ENCODE results near the gene ERI3.

ERI3 gene

GRCh38 chr1:44354840-44355581, at the start of gene ERI3:
Gene ERI3, minus strand, starts transcription at chr1:44355257. Its CDS starts 231 bp downstream, at chr1:44355026.
- H3K4me3 Mint-ChIP-seq = peak within 1 kb of the TSS; percentile 91
- peaks cover 17% of the 10 kb centered on the region for H3K4me1 Mint-ChIP-seq (ENCODE audit: low read depth)
- no peaks in the 10 kb centered on the region for H3K9me3 Mint-ChIP-seq
- no peaks in the 10 kb centered on the region for H3K27me3 Mint-ChIP-seq (ENCODE audit: low read depth)
- H3K27ac Mint-ChIP-seq = peak within 1 kb of the TSS; percentile 89
- peak; percentile 95 for DNase-seq (ENCODE audit: low spot score)
- H3K36me3 Mint-ChIP-seq (ENCODE audit: low read depth) = no peaks in the 10 kb centered on the region

DNA sequence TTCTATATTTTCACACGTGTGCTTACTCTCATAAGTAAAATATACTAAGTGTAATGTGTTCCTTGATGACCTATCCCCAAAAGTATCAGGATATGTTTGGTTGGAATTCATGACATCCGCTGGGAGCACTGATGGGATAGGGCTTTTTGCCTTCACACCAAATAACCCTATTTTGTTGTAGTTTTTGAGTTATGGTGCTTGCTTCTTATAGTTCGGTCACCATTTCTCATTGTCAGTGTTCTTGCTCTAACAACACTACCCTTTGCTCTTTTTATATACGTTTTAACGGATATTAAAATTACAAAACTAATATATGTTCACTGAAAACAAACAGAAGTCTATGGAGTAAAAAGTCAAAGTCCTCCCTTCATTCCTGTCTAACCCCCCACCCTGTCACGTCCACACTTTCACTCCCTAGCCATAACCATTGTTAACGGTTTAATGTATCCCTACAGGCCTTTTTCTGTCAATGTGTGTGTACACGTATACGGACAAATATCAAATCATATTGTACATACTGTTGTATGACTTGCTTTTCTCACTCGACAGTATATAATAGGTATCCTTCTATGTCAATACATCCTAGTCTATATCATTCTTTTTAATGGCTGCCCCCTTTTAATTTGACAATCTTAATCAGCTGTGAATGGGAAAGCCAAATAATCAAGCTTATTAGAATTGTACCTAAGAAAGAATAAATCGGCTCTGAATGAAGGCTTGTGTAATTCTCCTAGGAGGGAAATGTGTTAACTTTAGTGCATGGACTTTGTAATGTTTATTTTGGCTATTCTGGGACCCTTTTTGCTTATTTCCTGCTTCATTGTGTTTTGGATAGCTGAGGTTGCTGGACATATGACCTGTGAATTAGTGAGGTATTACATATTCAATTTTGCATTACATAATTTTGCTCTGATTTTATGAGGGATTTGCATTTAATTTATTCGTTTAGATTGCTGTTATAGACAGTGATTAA, 46.5 kb upstream of the ERI3 start:
- no peaks in the 10 kb centered on the region for H3K36me3 Mint-ChIP-seq (ENCODE audit: low read depth)
- H3K4me3 Mint-ChIP-seq = no peak overlapping the region
- no peak overlapping the region for H3K27ac Mint-ChIP-seq
- H3K4me1 Mint-ChIP-seq (ENCODE audit: low read depth) = peaks cover 13% of the 10 kb centered on the region
- DNase-seq (ENCODE audit: low spot score) = no peak
- H3K9me3 Mint-ChIP-seq = no peaks in the 10 kb centered on the region
- peaks cover 79% of the 10 kb centered on the region for H3K27me3 Mint-ChIP-seq (ENCODE audit: low read depth)

- peaks cover 19% of the 10 kb centered on the region for H3K27me3 Mint-ChIP-seq (ENCODE audit: low read depth)
- no peaks in the 10 kb centered on the region for H3K9me3 Mint-ChIP-seq
- no peak overlapping the region for H3K27ac Mint-ChIP-seq
- H3K4me1 Mint-ChIP-seq (ENCODE audit: low read depth) = no peaks in the 10 kb centered on the region
- H3K4me3 Mint-ChIP-seq = no peak overlapping the region
- H3K36me3 Mint-ChIP-seq (ENCODE audit: low read depth) = no peaks in the 10 kb centered on the region
- no peak for DNase-seq (ENCODE audit: low spot score)
Measured at GRCh38 chr1:44390277-44390676, 35.2 kb upstream of the ERI3 start.

DNA sequence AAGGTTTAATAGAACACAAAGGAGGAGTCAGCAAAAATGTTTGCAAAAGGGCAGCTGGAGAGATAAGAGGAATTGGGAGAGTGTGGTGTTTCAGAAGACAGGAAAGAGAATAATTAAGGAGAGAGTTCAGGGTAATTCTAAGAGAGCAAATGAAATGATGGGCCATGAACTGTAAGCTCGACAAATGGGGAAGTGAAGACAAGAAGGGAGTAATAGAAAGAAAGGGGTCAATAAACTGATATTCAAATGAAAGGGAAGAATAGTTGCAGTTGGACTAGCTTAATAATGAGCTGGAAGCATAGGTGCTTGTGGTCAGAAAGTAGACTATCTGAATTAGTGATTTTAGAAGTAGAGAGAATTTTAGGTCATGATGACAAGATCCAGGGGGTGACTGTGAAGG, 34.4 kb upstream of the ERI3 start:
- no peak overlapping the region for H3K27ac Mint-ChIP-seq
- H3K36me3 Mint-ChIP-seq (ENCODE audit: low read depth) = no peaks in the 10 kb centered on the region
- H3K4me1 Mint-ChIP-seq (ENCODE audit: low read depth) = no peaks in the 10 kb centered on the region
- no peak for DNase-seq (ENCODE audit: low spot score)
- H3K27me3 Mint-ChIP-seq (ENCODE audit: low read depth) = peaks cover 21% of the 10 kb centered on the region
- no peaks in the 10 kb centered on the region for H3K9me3 Mint-ChIP-seq
- no peak overlapping the region for H3K4me3 Mint-ChIP-seq

DNA sequence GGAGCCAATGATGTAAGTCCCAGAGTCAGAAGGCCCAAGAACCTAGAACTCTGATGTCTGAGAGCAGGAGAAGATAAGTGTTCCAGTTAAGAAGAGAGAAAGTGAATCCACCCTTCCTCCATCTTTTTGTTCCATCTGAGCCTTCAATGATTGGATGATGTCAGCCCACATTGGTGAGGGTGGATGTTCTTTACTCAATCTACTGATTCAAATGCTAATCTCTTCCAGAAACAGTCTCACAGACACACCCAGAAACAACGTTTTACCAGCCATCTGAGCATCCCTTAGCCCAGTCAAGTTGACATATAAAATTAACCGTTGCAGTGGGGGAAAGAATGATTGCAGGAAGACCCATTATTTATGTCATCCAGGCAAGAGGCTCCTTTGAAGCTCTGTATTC, 33.5 kb upstream of the ERI3 start:
- H3K9me3 Mint-ChIP-seq = no peaks in the 10 kb centered on the region
- no peak for DNase-seq (ENCODE audit: low spot score)
- no peak overlapping the region for H3K27ac Mint-ChIP-seq
- H3K27me3 Mint-ChIP-seq (ENCODE audit: low read depth) = peaks cover 20% of the 10 kb centered on the region
- no peaks in the 10 kb centered on the region for H3K36me3 Mint-ChIP-seq (ENCODE audit: low read depth)
- H3K4me1 Mint-ChIP-seq (ENCODE audit: low read depth) = no peaks in the 10 kb centered on the region
- no peak overlapping the region for H3K4me3 Mint-ChIP-seq

DNA sequence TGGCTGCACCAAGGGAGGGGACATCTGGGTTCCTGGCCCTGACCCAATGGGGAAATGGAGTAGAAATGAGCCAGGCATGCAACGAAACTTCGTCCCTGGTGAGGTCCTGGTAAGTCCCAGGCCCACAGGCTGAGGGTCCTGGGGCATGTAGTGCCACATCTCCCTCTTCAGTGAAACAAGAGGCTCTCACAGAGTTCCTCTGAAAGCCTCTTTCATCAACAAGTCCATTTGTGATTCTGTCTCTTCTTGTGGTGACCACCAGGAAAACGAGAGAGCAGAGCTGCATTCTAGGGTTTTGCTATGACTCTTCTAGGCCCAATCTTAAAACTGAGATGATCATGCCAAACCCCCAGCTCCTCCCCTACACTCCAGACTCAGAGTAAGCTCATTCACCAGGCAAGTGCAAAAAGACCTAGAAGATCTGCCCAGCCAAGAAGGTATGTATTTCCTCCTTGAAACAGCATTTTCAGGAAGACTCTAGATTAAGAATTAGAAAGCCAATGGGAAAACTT, 25.7 kb upstream of the ERI3 start:
- H3K9me3 Mint-ChIP-seq = no peaks in the 10 kb centered on the region
- H3K36me3 Mint-ChIP-seq (ENCODE audit: low read depth) = no peaks in the 10 kb centered on the region
- peaks cover 13% of the 10 kb centered on the region for H3K27me3 Mint-ChIP-seq (ENCODE audit: low read depth)
- H3K4me3 Mint-ChIP-seq = no peak overlapping the region
- H3K27ac Mint-ChIP-seq = no peak overlapping the region
- H3K4me1 Mint-ChIP-seq (ENCODE audit: low read depth) = no peaks in the 10 kb centered on the region
- no peak for DNase-seq (ENCODE audit: low spot score)

DNA sequence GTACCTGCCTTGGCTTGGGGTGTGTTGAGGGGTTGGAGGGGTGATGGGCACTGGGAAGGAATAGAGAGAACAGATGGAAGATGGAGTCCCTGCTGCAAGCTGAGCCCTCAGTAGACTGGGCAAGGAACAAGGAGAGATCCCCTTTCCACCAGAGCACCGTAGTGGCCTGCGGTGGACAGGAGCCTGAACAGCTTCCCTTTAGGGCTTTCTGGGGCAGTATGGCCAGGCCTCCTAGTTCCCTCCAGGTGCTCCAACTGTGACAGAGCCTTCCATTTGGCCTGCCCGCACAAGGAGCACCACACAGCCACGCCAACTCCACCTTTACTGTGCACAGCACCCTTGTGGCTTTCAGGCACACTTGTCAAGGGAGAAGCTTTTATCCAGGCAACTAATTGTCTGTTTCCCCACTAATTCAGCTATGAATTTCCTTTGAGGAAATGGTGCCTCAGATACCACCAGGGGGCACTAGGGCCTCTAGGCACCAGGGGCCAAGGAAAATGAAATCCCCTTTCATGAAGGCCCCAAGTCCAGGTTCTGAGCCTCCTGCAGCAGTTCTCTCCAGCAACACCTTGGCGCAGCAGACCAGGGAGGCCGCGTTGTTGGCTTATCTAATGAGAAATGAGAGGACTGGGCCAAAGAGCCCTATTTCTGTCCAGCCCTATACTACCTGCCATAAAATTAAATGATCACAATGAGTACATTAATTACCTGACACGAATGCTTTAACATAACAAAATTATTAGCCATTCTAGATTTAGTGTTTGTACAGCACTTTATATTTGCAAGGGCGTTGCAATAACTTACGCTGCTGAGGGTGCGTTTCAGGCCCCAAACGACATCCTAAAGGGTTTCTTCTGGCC, 23.1 kb upstream of the ERI3 start:
- no peaks in the 10 kb centered on the region for H3K36me3 Mint-ChIP-seq (ENCODE audit: low read depth)
- no peak for DNase-seq (ENCODE audit: low spot score)
- H3K4me3 Mint-ChIP-seq = no peak overlapping the region
- H3K4me1 Mint-ChIP-seq (ENCODE audit: low read depth) = no peaks in the 10 kb centered on the region
- no peaks in the 10 kb centered on the region for H3K9me3 Mint-ChIP-seq
- H3K27ac Mint-ChIP-seq = no peak overlapping the region
- H3K27me3 Mint-ChIP-seq (ENCODE audit: low read depth) = peaks cover 4% of the 10 kb centered on the region

GRCh38 chr1:44375547-44375946, 20.5 kb upstream of the ERI3 start:
- Mint-ChIP-seq H3K27ac (no peak overlapping the region), H3K9me3 (no peaks in the 10 kb centered on the region), H3K4me1 (ENCODE audit: low read depth) (no peaks in the 10 kb centered on the region), H3K4me3 (no peak overlapping the region), H3K27me3 (ENCODE audit: low read depth) (no peaks in the 10 kb centered on the region), H3K36me3 (ENCODE audit: low read depth) (no peaks in the 10 kb centered on the region)
- DNase-seq (ENCODE audit: low spot score) = no peak

GRCh38 chr1:44371206-44371605, 16.1 kb upstream of the ERI3 start:
- no peaks in the 10 kb centered on the region for H3K4me1 Mint-ChIP-seq (ENCODE audit: low read depth)
- no peaks in the 10 kb centered on the region for H3K9me3 Mint-ChIP-seq
- no peak for DNase-seq (ENCODE audit: low spot score)
- H3K27me3 Mint-ChIP-seq (ENCODE audit: low read depth) = peaks cover 7% of the 10 kb centered on the region
- no peak overlapping the region for H3K27ac Mint-ChIP-seq
- no peak overlapping the region for H3K4me3 Mint-ChIP-seq
- H3K36me3 Mint-ChIP-seq (ENCODE audit: low read depth) = no peaks in the 10 kb centered on the region

- peaks cover 7% of the 10 kb centered on the region for H3K27me3 Mint-ChIP-seq (ENCODE audit: low read depth)
- no peaks in the 10 kb centered on the region for H3K4me1 Mint-ChIP-seq (ENCODE audit: low read depth)
- no peak overlapping the region for H3K27ac Mint-ChIP-seq
- no peaks in the 10 kb centered on the region for H3K9me3 Mint-ChIP-seq
- no peak for DNase-seq (ENCODE audit: low spot score)
- H3K36me3 Mint-ChIP-seq (ENCODE audit: low read depth) = no peaks in the 10 kb centered on the region
- no peak overlapping the region for H3K4me3 Mint-ChIP-seq
Measured at GRCh38 chr1:44368471-44369151, 13.6 kb upstream of the ERI3 start.

DNA sequence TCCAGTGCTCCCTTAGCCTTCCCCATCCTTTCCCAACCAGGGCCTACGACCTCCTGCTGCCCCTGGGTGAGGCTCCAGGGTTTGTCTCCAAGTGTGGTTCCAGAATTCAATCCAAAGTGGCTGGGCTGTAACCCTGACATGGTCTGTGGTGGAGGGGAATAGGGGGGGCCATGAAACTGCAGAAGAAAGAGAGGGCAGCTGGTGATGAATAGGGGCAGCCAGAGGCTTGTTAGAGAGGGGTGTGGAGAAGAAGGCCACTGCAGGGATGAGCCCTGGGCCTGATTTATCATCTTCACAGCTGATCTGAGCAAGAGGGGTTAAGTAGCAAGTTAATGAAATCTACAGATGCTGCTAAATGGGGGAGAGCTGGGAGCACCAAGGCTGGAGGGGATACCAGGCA, 12.9 kb upstream of the ERI3 start:
- Mint-ChIP-seq H3K9me3 (no peaks in the 10 kb centered on the region), H3K4me1 (ENCODE audit: low read depth) (no peaks in the 10 kb centered on the region), H3K4me3 (no peak overlapping the region)

GRCh38 chr1:44366371-44366975, 11.4 kb upstream of the ERI3 start:
- Mint-ChIP-seq H3K9me3 (no peaks in the 10 kb centered on the region), H3K4me1 (ENCODE audit: low read depth) (no peaks in the 10 kb centered on the region), H3K27ac (no peak overlapping the region), H3K36me3 (ENCODE audit: low read depth) (no peaks in the 10 kb centered on the region), H3K27me3 (ENCODE audit: low read depth) (peaks cover 15% of the 10 kb centered on the region), H3K4me3 (no peak overlapping the region)
- DNase-seq (ENCODE audit: low spot score) = no peak

More for the DNA sequence above, 12.9 kb upstream of the ERI3 start:
- DNase-seq (ENCODE audit: low spot score) = no peak
- Mint-ChIP-seq H3K27ac (no peak overlapping the region), H3K27me3 (ENCODE audit: low read depth) (peaks cover 9% of the 10 kb centered on the region), H3K36me3 (ENCODE audit: low read depth) (no peaks in the 10 kb centered on the region)

- no peak for DNase-seq (ENCODE audit: low spot score)
- H3K36me3 Mint-ChIP-seq (ENCODE audit: low read depth) = no peaks in the 10 kb centered on the region
- H3K27me3 Mint-ChIP-seq (ENCODE audit: low read depth) = peaks cover 8% of the 10 kb centered on the region
- no peaks in the 10 kb centered on the region for H3K9me3 Mint-ChIP-seq
- no peak overlapping the region for H3K4me3 Mint-ChIP-seq
- no peaks in the 10 kb centered on the region for H3K4me1 Mint-ChIP-seq (ENCODE audit: low read depth)
- no peak overlapping the region for H3K27ac Mint-ChIP-seq
Measured at GRCh38 chr1:44361478-44361877, 6.4 kb upstream of the ERI3 start.

All from T-helper 2 cell treated with Interferon-gamma antibody and Interleukin-4, amounts not matched to agents 5 μg/mL and 100 μg/mL, for 36 hours (primary cell).